ENCODE measurements around the gene PTPN21. TPM values are rescaled to one million over a fixed set of nuclear protein-coding genes. Genes with fewer than 3 reads are reported as not detected.

PTPN21 gene
- total and polyA plus RNA-seq, 4 donors = 11.8 to 20.6 (median 18.4) TPM

DNA sequence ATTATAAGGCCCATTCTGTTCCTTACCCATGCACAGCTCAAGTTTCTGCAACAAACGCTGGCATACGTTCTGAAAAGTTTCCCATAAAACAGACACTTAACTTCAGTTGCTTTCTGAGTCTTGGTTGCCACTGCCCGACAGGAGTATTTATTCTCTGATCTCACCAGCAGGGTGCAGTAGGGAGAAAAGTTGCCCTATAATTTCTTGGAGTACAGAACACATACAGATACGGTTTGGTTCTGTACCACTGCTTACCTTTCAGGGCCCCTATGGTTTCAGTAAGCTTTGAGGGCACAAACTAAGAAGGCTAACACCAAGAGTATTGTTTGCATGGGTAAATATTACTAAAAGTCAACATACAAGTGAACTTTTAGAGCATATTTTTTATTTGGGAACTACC lies 91.5 kb downstream of the PTPN21 start:
- no peaks in the 10 kb centered on the region for H3K27me3 ChIP-seq (ENCODE audit: control insufficient read depth, insufficient read depth, low read length)
- no peaks in the 10 kb centered on the region for H3K9me3 ChIP-seq (ENCODE audit: control insufficient read depth, insufficient read depth, low read length)
- no peak for DNase-seq (ENCODE audit: low read depth in 4 of 6, low spot score in 6 of 6)
- H3K4me1 ChIP-seq (ENCODE audit: control insufficient read depth, insufficient read depth, low read length) = no peaks in the 10 kb centered on the region
- WGBS (ENCODE audit: insufficient coverage) = 94% methylated on average over 2 of the region's 4 CpGs
- no peak overlapping the region for H3K27ac ChIP-seq (ENCODE audit: low read depth, low read length)
- peaks cover 11% of the 10 kb centered on the region for H3K36me3 ChIP-seq (ENCODE audit: control insufficient read depth, insufficient read depth, low read length)
- H3K4me3 ChIP-seq (ENCODE audit: low read depth, low read length) = no peak overlapping the region

DNA sequence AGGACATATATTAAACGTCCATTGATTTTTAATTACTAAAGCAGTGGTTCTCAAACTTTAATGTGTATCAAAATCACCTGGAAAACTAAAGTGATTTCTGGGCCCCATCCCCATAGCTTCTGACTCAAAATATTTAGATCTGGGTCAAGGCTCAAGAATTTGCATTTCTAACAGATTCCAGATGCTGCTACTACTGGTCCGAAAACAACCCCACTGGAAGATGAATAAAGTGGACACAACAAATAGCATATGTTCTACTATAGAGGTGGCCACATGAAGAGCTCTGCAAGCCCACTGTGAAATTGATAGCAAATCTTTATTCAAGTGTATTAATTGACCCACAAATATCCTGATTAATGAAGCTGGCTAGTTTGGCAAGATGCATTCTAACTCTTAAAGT lies 99.9 kb downstream of the PTPN21 start:
- Histone ChIP-seq H3K9me3 (ENCODE audit: control insufficient read depth, insufficient read depth, low read length) (no peaks in the 10 kb centered on the region), H3K4me3 (ENCODE audit: low read depth, low read length) (no peak overlapping the region), H3K36me3 (ENCODE audit: control insufficient read depth, insufficient read depth, low read length) (peaks cover 12% of the 10 kb centered on the region), H3K27me3 (ENCODE audit: control insufficient read depth, insufficient read depth, low read length) (no peaks in the 10 kb centered on the region), H3K4me1 (ENCODE audit: control insufficient read depth, insufficient read depth, low read length) (no peaks in the 10 kb centered on the region), H3K27ac (ENCODE audit: low read depth, low read length) (no peak overlapping the region)
- WGBS (ENCODE audit: insufficient coverage) = no CpG with 5 or more reads among the region's 2 CpGs
- no peak for DNase-seq (ENCODE audit: low read depth in 4 of 6, low spot score in 6 of 6)

DNA sequence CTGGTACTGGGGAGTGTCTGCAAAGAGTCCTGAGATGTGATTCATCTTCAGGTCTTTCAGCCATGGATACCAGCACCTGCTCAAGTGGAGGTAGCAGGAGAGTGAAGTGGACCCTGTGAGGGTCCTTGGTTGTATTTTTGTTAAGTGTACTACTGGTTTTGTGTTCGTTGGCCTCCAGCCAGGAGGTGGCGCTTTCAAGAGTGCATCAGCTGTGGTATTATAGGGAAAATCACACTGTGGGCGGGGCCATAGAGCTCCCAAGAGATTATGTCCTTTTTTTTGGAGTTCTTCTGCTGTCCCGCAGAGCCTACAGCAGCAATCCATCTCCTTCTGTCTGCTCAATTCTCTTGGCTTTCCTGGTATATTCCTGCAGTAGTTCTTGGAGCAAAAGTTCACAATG lies 102.6 kb downstream of the PTPN21 start:
- Histone ChIP-seq H3K27me3 (ENCODE audit: control insufficient read depth, insufficient read depth, low read length) (no peaks in the 10 kb centered on the region), H3K4me1 (ENCODE audit: control insufficient read depth, insufficient read depth, low read length) (no peaks in the 10 kb centered on the region), H3K9me3 (ENCODE audit: control insufficient read depth, insufficient read depth, low read length) (no peaks in the 10 kb centered on the region), H3K36me3 (ENCODE audit: control insufficient read depth, insufficient read depth, low read length) (peaks cover 12% of the 10 kb centered on the region), H3K27ac (ENCODE audit: low read depth, low read length) (no peak overlapping the region), H3K4me3 (ENCODE audit: low read depth, low read length) (no peak overlapping the region)
- WGBS (ENCODE audit: insufficient coverage) = 97% methylated on average over 3 of the region's 4 CpGs
- DNase-seq (ENCODE audit: low read depth in 4 of 6, low spot score in 6 of 6) = no peak

DNA sequence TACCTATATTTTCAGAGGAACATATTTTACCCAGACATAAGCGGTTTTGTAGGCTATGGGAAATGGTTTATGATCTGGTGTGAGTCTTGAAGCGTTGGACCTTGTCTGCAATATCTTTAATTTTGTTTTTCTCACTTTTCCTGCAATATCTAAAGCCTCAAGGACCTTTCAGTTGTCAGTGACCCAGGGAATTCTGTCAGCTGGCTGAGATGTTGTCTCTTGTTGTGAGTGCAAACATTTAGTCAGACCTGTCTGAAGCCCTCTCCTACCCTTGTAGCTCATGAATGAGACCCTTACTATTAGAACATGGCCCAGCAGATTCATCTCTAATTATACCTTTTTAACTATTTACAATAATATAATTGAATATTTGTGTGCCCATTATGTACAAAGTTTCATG lies 115.7 kb downstream of the PTPN21 start:
- Histone ChIP-seq H3K36me3 (ENCODE audit: control insufficient read depth, insufficient read depth, low read length) (peaks cover 4% of the 10 kb centered on the region), H3K27ac (ENCODE audit: low read depth, low read length) (no peak overlapping the region), H3K4me3 (ENCODE audit: low read depth, low read length) (no peak overlapping the region), H3K4me1 (ENCODE audit: control insufficient read depth, insufficient read depth, low read length) (no peaks in the 10 kb centered on the region), H3K27me3 (ENCODE audit: control insufficient read depth, insufficient read depth, low read length) (no peaks in the 10 kb centered on the region), H3K9me3 (ENCODE audit: control insufficient read depth, insufficient read depth, low read length) (no peaks in the 10 kb centered on the region)
- no CpG with 5 or more reads among the region's 2 CpGs for WGBS (ENCODE audit: insufficient coverage)
- no peak for DNase-seq (ENCODE audit: low read depth in 4 of 6, low spot score in 6 of 6)

DNA sequence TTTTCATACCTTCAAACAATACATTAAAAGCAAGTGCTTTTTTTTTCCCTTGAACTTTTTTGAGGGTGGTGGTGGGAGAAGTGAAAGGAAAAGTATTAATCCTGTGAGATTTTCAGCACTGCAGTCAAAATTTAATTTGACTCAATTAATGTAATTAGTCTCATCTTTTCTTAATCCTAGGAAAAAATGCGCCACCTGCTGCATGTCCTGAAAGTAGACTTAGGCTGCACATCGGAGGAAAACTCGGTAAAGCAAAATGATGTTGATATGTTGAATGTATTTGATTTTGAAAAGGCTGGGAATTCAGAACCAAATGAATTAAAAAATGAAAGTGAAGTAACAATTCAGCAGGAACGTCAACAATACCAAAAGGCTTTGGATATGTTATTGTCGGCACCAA lies 117.1 kb downstream of the PTPN21 start:
- peak in 2 of 6 donors; percentile 13 to 63 for DNase-seq (ENCODE audit: low read depth in 4 of 6, low spot score in 6 of 6)
- 90% methylated on average over 3 of the region's 5 CpGs for WGBS (ENCODE audit: insufficient coverage)
- no peaks in the 10 kb centered on the region for H3K9me3 ChIP-seq (ENCODE audit: control insufficient read depth, insufficient read depth, low read length)

DNA sequence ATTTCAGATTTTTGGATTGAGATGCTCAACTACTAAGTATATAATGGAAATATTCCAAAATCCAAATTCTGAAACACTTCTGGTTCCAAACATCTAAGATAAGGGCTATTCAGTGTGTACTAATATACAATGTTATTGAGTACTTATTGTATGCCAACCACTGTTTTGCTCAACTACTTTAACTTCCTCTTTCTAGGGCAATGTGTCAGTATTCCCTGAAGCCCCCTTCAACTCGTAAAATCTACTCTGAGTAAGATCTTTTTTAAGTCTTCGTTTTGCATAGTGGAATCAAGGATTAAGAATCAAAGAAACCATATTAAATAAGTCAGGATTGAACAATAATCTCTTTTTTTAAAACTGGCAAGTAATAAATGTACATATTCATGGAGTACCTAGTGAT lies 123.8 kb downstream of the PTPN21 start:
- DNase-seq (ENCODE audit: low read depth in 4 of 6, low spot score in 6 of 6) = no peak
- Histone ChIP-seq H3K9me3 (ENCODE audit: control insufficient read depth, insufficient read depth, low read length) (no peaks in the 10 kb centered on the region), H3K27me3 (ENCODE audit: control insufficient read depth, insufficient read depth, low read length) (no peaks in the 10 kb centered on the region), H3K4me1 (ENCODE audit: control insufficient read depth, insufficient read depth, low read length) (no peaks in the 10 kb centered on the region), H3K4me3 (ENCODE audit: low read depth, low read length) (no peak overlapping the region), H3K36me3 (ENCODE audit: control insufficient read depth, insufficient read depth, low read length) (no peaks in the 10 kb centered on the region), H3K27ac (ENCODE audit: low read depth, low read length) (no peak overlapping the region)
- no CpG with 5 or more reads among the region's 2 CpGs for WGBS (ENCODE audit: insufficient coverage)

More for the DNA sequence above, 117.1 kb downstream of the PTPN21 start:
- Histone ChIP-seq H3K36me3 (ENCODE audit: control insufficient read depth, insufficient read depth, low read length) (peaks cover 4% of the 10 kb centered on the region), H3K4me1 (ENCODE audit: control insufficient read depth, insufficient read depth, low read length) (no peaks in the 10 kb centered on the region), H3K27me3 (ENCODE audit: control insufficient read depth, insufficient read depth, low read length) (no peaks in the 10 kb centered on the region), H3K27ac (ENCODE audit: low read depth, low read length) (no peak overlapping the region), H3K4me3 (ENCODE audit: low read depth, low read length) (no peak overlapping the region)

DNA sequence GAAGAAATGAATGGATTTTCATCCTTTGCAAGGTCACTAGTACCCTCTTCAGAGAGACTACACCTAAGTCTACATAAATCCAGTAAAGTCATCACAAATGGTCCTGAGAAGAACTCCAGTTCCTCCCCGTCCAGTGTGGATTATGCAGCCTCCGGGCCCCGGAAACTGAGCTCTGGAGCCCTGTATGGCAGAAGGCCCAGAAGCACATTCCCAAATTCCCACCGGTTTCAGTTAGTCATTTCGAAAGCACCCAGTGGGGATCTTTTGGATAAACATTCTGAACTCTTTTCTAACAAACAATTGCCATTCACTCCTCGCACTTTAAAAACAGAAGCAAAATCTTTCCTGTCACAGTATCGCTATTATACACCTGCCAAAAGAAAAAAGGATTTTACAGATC lies 128.5 kb downstream of the PTPN21 start:
- H3K4me3 ChIP-seq (ENCODE audit: low read depth, low read length) = no peak overlapping the region
- no peak overlapping the region for H3K27ac ChIP-seq (ENCODE audit: low read depth, low read length)
- WGBS (ENCODE audit: insufficient coverage) = 58% methylated on average over 5 of the region's 7 CpGs
- peak in 1 of 6 donors; percentile 3 for DNase-seq (ENCODE audit: low read depth in 4 of 6, low spot score in 6 of 6)
- no peaks in the 10 kb centered on the region for H3K27me3 ChIP-seq (ENCODE audit: control insufficient read depth, insufficient read depth, low read length)
- no peaks in the 10 kb centered on the region for H3K4me1 ChIP-seq (ENCODE audit: control insufficient read depth, insufficient read depth, low read length)
- no peaks in the 10 kb centered on the region for H3K36me3 ChIP-seq (ENCODE audit: control insufficient read depth, insufficient read depth, low read length)
- H3K9me3 ChIP-seq (ENCODE audit: control insufficient read depth, insufficient read depth, low read length) = no peaks in the 10 kb centered on the region

DNA sequence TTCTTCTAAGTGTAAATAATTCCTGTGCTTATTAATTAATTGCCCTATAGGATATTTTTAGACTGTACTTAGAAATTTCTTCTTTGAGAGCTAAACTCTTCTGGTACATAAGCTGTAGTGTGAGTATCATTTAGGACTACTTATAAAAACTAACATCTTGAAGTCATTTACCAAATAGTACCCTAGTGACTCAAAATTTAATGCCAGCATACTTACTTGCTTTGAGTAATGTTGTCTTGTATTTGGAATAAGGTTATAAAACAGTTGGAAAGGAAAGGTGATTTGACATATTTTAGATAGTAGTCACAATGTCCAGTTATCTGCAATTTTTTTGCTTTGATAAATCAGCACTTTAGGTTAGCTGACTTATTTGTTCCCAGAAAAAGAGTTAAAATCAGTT lies 130.2 kb downstream of the PTPN21 start:
- DNase-seq (ENCODE audit: low read depth in 4 of 6, low spot score in 6 of 6) = no peak
- Histone ChIP-seq H3K36me3 (ENCODE audit: control insufficient read depth, insufficient read depth, low read length) (no peaks in the 10 kb centered on the region), H3K4me3 (ENCODE audit: low read depth, low read length) (no peak overlapping the region), H3K27me3 (ENCODE audit: control insufficient read depth, insufficient read depth, low read length) (no peaks in the 10 kb centered on the region), H3K4me1 (ENCODE audit: control insufficient read depth, insufficient read depth, low read length) (no peaks in the 10 kb centered on the region), H3K27ac (ENCODE audit: low read depth, low read length) (no peak overlapping the region), H3K9me3 (ENCODE audit: control insufficient read depth, insufficient read depth, low read length) (no peaks in the 10 kb centered on the region)

DNA sequence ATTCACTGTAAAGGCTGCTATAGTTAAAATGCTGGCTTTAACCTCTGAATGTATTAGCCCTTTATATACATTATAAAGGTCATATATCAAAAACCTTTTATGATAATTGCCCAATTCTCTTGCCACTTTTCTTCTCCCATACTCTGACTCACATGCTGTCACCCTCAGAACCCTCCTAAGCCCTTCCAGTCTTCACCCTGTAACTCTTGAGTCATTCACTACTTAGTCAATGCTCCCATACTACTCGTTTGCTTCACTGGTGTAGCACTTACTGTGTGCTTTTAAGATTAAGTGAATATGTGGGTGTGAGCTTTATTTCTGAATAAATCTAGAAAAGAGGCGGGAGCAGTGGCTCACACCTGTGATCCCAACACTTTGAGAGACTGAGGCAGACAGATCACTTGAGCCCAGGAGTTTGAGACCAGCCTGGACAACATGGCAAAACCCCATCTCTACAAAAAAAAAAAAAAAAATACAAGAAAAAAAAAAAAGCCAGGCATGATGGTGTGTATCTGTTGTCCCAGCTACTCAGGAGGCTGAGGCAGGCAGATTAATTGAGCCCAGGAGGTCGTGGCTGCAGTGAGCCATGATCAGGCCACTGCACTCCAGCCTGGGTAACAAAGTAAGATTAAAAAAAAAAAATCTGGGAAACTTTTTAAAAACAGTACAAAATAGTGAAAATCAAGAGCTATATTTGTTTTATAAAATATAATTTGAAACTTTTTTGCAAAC lies 131.7 kb downstream of the PTPN21 start:
- Histone ChIP-seq H3K9me3 (ENCODE audit: control insufficient read depth, insufficient read depth, low read length) (no peaks in the 10 kb centered on the region), H3K27ac (ENCODE audit: low read depth, low read length) (no peak overlapping the region), H3K36me3 (ENCODE audit: control insufficient read depth, insufficient read depth, low read length) (peaks cover 2% of the 10 kb centered on the region), H3K4me3 (ENCODE audit: low read depth, low read length) (no peak overlapping the region), H3K4me1 (ENCODE audit: control insufficient read depth, insufficient read depth, low read length) (no peaks in the 10 kb centered on the region), H3K27me3 (ENCODE audit: control insufficient read depth, insufficient read depth, low read length) (no peaks in the 10 kb centered on the region)
- no peak for DNase-seq (ENCODE audit: low read depth in 4 of 6, low spot score in 6 of 6)
- no CpG with 5 or more reads among the region's 3 CpGs for WGBS (ENCODE audit: insufficient coverage)

DNA sequence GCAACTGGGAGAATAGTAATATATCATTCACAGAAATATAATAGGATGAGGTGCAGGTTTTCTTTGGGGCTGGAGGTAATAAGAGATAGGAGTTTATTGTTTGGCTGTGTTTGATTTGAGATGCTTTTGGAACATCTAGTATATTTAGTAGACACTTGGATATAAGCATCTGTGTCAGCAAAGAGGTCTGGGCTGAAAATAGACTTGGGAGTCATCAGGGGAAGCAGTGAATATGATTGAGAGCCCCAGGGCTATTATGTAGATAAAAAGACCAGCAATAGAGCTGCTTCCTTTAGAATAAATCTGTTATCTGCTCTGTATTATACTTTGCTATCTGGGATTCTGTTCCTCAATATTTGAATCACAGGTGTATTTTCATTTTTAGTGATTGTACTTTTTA lies 132.8 kb downstream of the PTPN21 start:
- no peaks in the 10 kb centered on the region for H3K4me1 ChIP-seq (ENCODE audit: control insufficient read depth, insufficient read depth, low read length)
- peaks cover 6% of the 10 kb centered on the region for H3K9me3 ChIP-seq (ENCODE audit: control insufficient read depth, insufficient read depth, low read length)
- peak in 1 of 6 donors; percentile 37 for DNase-seq (ENCODE audit: low read depth in 4 of 6, low spot score in 6 of 6)
- H3K27ac ChIP-seq (ENCODE audit: low read depth, low read length) = no peak overlapping the region
- H3K27me3 ChIP-seq (ENCODE audit: control insufficient read depth, insufficient read depth, low read length) = no peaks in the 10 kb centered on the region
- peaks cover 7% of the 10 kb centered on the region for H3K36me3 ChIP-seq (ENCODE audit: control insufficient read depth, insufficient read depth, low read length)
- no peak overlapping the region for H3K4me3 ChIP-seq (ENCODE audit: low read depth, low read length)
